Gastrocnemius medialis (tissue), 4 donors: ENCODE results near the gene SPECC1. TPM values are rescaled to one million over a fixed set of nuclear protein-coding genes. Genes with fewer than 3 reads are reported as not detected.
"Not testable (repeated sequence)": the region's sequence is repeated elsewhere in the genome, so short reads cannot be mapped to it uniquely, and the experiment has no call there.

Source experiments
- ATAC-seq, 2 donors: fragments of 150-250 bp; one replicate each; pipeline ENCODE4 v1.9.1; 2016
- DNase-seq, 2 donors: peaks; one replicate each; pipeline ENCODE4 v3.0.0-alpha.2; 2019
- H3K27ac ChIP-seq, 4 donors: fragments of 200-600 bp; sonication (generic); 1 replicate in 1 of 4; 2 replicates in 3 of 4; pipeline ENCODE4 v1.5.1; 2016 to 2018; ENCODE audit warnings: mild to moderate bottlenecking in 2 of 4, moderate library complexity in 1 of 4
- H3K27me3 ChIP-seq, 3 donors: fragments of 200-600 bp; sonication (generic) in 2 of 3; 1 replicate in 1 of 3; 2 replicates in 2 of 3; pipeline versions ENCODE4 v1.5.1 to v1.6.0; 2016 to 2019; ENCODE audit warnings: mild to moderate bottlenecking in 1 of 3, moderate library complexity in 1 of 3
- H3K36me3 ChIP-seq, 2 donors: fragments of 200-600 bp; sonication (generic) in 1 of 2; one replicate each; pipeline ENCODE4 v1.5.1; 2017 to 2018
- H3K4me1 ChIP-seq, 2 donors: fragments of 200-600 bp; sonication (generic) in 1 of 2; one replicate each; pipeline ENCODE4 v1.5.1; 2016 to 2017; ENCODE audit warnings: mild to moderate bottlenecking in 2 of 2
- H3K4me3 ChIP-seq, 4 donors: fragments of 200-600 bp; sonication (generic) in 3 of 4; 1 replicate in 1 of 4; 2 replicates in 3 of 4; pipeline ENCODE4 v1.5.1; 2016 to 2019; ENCODE audit warnings: mild to moderate bottlenecking in 2 of 4
- H3K9me3 ChIP-seq, 3 donors: fragments of 200-600 bp; sonication (generic) in 2 of 3; 1 replicate in 1 of 3; 2 replicates in 2 of 3; pipeline ENCODE4 v1.5.1; 2016 to 2019
- POLR2A ChIP-seq, 2 donors: fragments of 450-650 bp; IDR thresholded peaks; one replicate each; pipeline ENCODE4 v1.6.1; 2017; ENCODE audit warnings: antibody characterized with exemption in 2 of 2, mild to moderate bottlenecking in 2 of 2, moderate library complexity in 2 of 2
- in situ Hi-C, 4 donors: fragments of 200-750 bp; cut with MboI; loops; one replicate each; pipeline versions ENCODE4 v1.15.0 to v1.8.0; 2017; ENCODE audit warnings: low sequenced_read_pairs in 4 of 4
- intact Hi-C: fragments of 100-400 bp; cut with DNase I; formaldehyde crosslinking; loops from one replicate; pipeline ENCODE4 v1.15.1; 2023; ENCODE audit warnings: low total_unique reads
- total RNA-seq, 4 donors: library from RNA; depleted of rRNA; stranded (reverse); fragments of >200 nt; gene quantifications; one replicate each; pipeline versions ENCODE4 v1.1.0 to v1.2.3, GENCODE V29; 2016
- TF ChIP-seq, protein P1 (sequence below), 5 experiments: fragments of 450-650 bp in 3 of 5; fragments of 200-600 bp in 2 of 5; sonication (generic) in 2 of 5; IDR thresholded peaks in 4 of 5; conservative IDR thresholded peaks in 1 of 5; 1 replicate in 4 of 5; 2 replicates in 1 of 5; pipeline ENCODE4 v1.5.1; 2016 to 2019; ENCODE audit warnings: antibody characterized with exemption in 5 of 5, mild to moderate bottlenecking in 3 of 5, moderate library complexity in 3 of 5

The SPECC1 gene
- total RNA-seq, 4 donors from 2014 or later: 6.1 to 17.9 (median 9.5) TPM

DNA sequence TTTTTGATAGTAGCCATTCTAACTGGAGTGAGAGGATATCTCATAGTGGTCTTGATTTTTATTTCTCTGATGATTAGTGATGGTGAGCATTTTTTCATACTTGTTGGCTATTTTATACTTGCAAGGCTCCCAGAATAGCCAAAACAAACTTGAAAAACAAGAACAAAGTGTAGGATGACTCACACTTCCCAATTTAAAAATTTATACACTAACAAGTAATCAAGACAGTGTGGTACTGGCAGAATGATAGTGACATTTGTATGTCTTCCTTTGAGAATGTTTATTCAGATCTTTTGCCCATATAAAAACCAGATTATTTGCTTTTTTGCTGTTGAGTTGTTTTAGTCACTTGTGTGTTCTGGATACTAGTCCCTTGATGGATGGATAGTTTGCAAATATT lies 17.8 kb downstream of the SPECC1 start:
- in situ Hi-C loops (no loop called here), intact Hi-C loops (no loop called here)
- Histone ChIP-seq H3K27me3 (no peaks in the 10 kb centered on the region), H3K36me3 (no peaks in the 10 kb centered on the region), H3K4me1 (no peaks in the 10 kb centered on the region), H3K27ac (no peak overlapping the region), H3K4me3 (no peak overlapping the region), H3K9me3 (no peaks in the 10 kb centered on the region)
- no peak for ATAC-seq
- DNase-seq: no peak
- no peak for TF ChIP-seq POLR2A (IDR thresholded peaks at IDR 0.05)
- TF ChIP-seq, protein P1, sequence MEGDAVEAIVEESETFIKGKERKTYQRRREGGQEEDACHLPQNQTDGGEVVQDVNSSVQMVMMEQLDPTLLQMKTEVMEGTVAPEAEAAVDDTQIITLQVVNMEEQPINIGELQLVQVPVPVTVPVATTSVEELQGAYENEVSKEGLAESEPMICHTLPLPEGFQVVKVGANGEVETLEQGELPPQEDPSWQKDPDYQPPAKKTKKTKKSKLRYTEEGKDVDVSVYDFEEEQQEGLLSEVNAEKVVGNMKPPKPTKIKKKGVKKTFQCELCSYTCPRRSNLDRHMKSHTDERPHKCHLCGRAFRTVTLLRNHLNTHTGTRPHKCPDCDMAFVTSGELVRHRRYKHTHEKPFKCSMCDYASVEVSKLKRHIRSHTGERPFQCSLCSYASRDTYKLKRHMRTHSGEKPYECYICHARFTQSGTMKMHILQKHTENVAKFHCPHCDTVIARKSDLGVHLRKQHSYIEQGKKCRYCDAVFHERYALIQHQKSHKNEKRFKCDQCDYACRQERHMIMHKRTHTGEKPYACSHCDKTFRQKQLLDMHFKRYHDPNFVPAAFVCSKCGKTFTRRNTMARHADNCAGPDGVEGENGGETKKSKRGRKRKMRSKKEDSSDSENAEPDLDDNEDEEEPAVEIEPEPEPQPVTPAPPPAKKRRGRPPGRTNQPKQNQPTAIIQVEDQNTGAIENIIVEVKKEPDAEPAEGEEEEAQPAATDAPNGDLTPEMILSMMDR (IDR thresholded peaks at IDR 0.05 in 4 of 5, conservative IDR thresholded peaks at IDR 0.05 in 1 of 5): no peak

DNA sequence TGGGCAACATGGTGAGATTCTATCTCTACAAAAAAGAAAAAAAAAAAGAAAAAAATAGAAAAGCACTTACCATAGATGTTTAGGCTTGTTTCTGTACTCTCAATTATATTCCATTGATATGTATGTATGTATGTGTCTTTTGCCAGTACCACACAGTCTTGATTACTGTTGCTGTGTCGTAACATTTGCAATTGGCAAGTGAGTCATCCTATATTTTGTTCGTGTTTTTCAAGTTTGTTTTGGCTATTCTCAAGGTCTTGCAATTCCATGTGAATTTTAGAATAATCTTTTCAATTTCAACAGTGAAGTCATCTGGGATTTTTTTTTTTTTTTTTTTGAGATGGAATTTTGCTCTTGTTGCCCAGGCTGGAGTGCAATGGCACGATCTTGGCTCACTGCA lies 19.3 kb downstream of the SPECC1 start:
- Histone ChIP-seq H3K4me1 (no peaks in the 10 kb centered on the region), H3K9me3 (no peaks in the 10 kb centered on the region), H3K36me3 (no peaks in the 10 kb centered on the region), H3K4me3 (no peak overlapping the region), H3K27me3 (no peaks in the 10 kb centered on the region), H3K27ac (no peak overlapping the region)
- TF ChIP-seq, protein P1 (IDR thresholded peaks at IDR 0.05 in 4 of 5, conservative IDR thresholded peaks at IDR 0.05 in 1 of 5): no peak
- no peak for TF ChIP-seq POLR2A (IDR thresholded peaks at IDR 0.05)
- in situ Hi-C loops (no loop called here), intact Hi-C loops (no loop called here)
- no peak for ATAC-seq
- no peak for DNase-seq

DNA sequence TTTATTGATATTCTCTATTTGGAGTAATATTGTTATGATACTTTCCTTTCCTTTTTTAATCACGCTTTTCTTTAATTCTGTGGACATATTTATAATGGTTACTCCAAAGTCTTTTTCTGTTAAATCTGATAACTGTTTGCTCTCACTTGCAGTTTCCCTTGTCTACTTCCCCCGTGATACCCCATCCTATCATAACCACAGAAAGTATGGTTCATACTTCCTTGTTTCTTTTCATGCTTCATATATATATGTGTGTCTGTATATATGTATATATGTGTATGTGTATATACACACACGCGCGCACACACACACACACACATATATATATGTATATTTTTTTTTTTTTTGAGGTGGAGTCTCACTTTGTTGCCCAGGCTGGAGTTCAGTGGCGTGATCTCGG lies 23.5 kb downstream of the SPECC1 start:
- Histone ChIP-seq H3K27me3 (no peaks in the 10 kb centered on the region), H3K4me1 (no peaks in the 10 kb centered on the region), H3K36me3 (no peaks in the 10 kb centered on the region), H3K4me3 (no peak overlapping the region), H3K27ac (no peak overlapping the region), H3K9me3 (no peaks in the 10 kb centered on the region)
- no peak for TF ChIP-seq POLR2A (IDR thresholded peaks at IDR 0.05)
- TF ChIP-seq, protein P1 (IDR thresholded peaks at IDR 0.05 in 4 of 5, conservative IDR thresholded peaks at IDR 0.05 in 1 of 5): no peak
- in situ Hi-C loops: no loop called here
- intact Hi-C loops: no loop called here
- DNase-seq (no peak), ATAC-seq (no peak)

DNA sequence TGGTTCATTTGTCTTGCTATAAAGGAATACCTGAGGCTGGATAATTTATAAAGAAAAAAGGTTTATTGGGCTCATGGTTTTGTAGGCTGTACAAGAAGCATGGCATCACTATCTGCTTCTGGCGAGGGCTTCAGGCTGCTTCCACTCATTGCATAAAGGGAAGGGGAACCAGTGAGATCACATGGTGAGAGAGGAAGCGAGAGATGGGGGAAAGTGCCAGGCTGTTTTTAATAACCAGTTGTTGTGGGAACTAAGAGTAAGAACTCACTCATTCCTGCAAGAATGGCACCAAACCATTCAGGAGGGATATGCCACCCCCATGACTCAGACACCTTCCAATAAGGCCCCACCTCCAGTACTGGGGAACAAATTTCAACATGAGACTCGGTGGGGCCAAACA lies 24.3 kb downstream of the SPECC1 start:
- TF ChIP-seq, protein P1 (IDR thresholded peaks at IDR 0.05 in 4 of 5, conservative IDR thresholded peaks at IDR 0.05 in 1 of 5): no peak
- no peak for TF ChIP-seq POLR2A (IDR thresholded peaks at IDR 0.05)
- in situ Hi-C loops (no loop called here), intact Hi-C loops (no loop called here)
- Histone ChIP-seq H3K27ac (no peak overlapping the region), H3K4me1 (no peaks in the 10 kb centered on the region), H3K4me3 (no peak overlapping the region), H3K36me3 (no peaks in the 10 kb centered on the region), H3K27me3 (no peaks in the 10 kb centered on the region), H3K9me3 (no peaks in the 10 kb centered on the region)
- DNase-seq (no peak), ATAC-seq (no peak)

DNA sequence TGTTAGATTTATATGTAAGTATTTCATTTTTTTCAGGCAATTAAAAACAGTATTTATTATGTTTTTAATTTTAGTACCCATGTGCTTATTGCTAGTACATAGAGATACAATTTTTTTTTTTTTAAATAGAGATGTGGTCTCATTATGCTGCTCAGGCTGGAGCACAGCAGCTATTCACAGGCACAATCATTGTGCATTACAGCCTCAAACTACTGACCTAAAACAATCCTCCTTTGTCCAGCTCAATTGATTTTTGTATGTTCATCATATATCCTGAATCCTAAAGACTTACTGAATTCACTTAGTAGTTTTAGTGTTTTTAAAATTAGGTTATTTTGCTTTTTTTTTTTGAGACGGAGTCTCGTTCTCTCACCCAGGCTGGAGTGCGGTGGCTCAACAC lies 26.3 kb downstream of the SPECC1 start:
- intact Hi-C loops (no loop called here), in situ Hi-C loops (no loop called here)
- Histone ChIP-seq H3K36me3 (no peaks in the 10 kb centered on the region), H3K4me1 (no peaks in the 10 kb centered on the region), H3K27me3 (no peaks in the 10 kb centered on the region), H3K9me3 (no peaks in the 10 kb centered on the region), H3K4me3 (no peak overlapping the region), H3K27ac (no peak overlapping the region)
- TF ChIP-seq, protein P1 (IDR thresholded peaks at IDR 0.05 in 4 of 5, conservative IDR thresholded peaks at IDR 0.05 in 1 of 5): no peak
- TF ChIP-seq POLR2A (IDR thresholded peaks at IDR 0.05): no peak
- no peak for ATAC-seq
- DNase-seq: no peak

DNA sequence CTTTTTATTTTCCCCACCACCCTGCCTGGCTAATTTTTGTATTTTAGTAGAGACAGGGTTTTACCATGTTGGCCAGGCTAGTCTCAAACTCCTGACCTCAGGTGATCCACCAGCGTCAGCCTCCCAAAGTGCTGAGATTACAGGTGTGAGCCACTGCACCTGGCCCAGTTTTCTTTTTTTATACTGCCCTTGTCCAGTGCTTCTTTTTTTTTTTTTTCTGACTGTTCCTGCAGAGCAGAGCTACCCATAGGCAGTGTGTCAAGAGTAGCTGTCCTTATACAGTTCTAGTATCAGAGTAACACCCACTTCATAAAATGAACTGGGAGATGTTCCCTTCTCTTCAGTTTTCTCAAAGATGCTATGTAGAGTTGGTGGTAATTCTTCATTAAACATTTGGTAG lies 28.1 kb downstream of the SPECC1 start:
- H3K27me3 ChIP-seq, H3K4me1 ChIP-seq, H3K36me3 ChIP-seq, H3K9me3 ChIP-seq, H3K4me3 ChIP-seq, ATAC-seq, intact Hi-C loops, H3K27ac ChIP-seq, in situ Hi-C loops, DNase-seq: not testable (repeated sequence)
